Ishikawa (cell line): ENCODE results near the gene RIN3.

Experiments
- CEBPB ChIP-seq: IDR thresholded peaks from 2 replicates; pipeline ENCODE4 v1.6.1; 2012
- CREB1 ChIP-seq: IDR thresholded peaks from 2 replicates; pipeline ENCODE4 v1.6.1; 2012; ENCODE audit warnings: low read depth
- EP300 ChIP-seq: IDR thresholded peaks from 2 replicates; pipeline ENCODE4 v1.6.1; 2012; ENCODE audit warnings: borderline replicate concordance
- RAD21 ChIP-seq: IDR thresholded peaks from 2 replicates; pipeline ENCODE4 v1.6.1; 2012; ENCODE audit warnings: low read depth
- REST ChIP-seq: IDR thresholded peaks from 2 replicates; pipeline ENCODE4 v1.6.1; 2012; ENCODE audit warnings: low read depth, mild to moderate bottlenecking
- TAF1 ChIP-seq: IDR thresholded peaks from 2 replicates; pipeline ENCODE4 v1.6.1; 2012; ENCODE audit warnings: low read depth, mild to moderate bottlenecking
- TCF12 ChIP-seq: IDR thresholded peaks from 2 replicates; pipeline ENCODE4 v1.6.1; 2012; ENCODE audit warnings: low read depth

GRCh38 chr14:92596331-92596907 lies 82.8 kb downstream of the RIN3 start:
- no peak for TF ChIP-seq RAD21
- TF ChIP-seq EP300, result no peak
- no peak for TF ChIP-seq TAF1
- no peak for TF ChIP-seq REST
- TF ChIP-seq CREB1, result no peak
- no peak for TF ChIP-seq CEBPB
- TF ChIP-seq TCF12, result no peak
